ENCODE results near the gene PPM1B. TPM values are rescaled to one million over a fixed set of nuclear protein-coding genes. Genes with fewer than 3 reads are reported as not detected.

Gene PPM1B
- total and polyA plus RNA-seq, 2 donors (not counting 3 experiments of a cell fraction or from before 2014, with no cell fraction given), result 8.0 to 24.1 TPM

DNA sequence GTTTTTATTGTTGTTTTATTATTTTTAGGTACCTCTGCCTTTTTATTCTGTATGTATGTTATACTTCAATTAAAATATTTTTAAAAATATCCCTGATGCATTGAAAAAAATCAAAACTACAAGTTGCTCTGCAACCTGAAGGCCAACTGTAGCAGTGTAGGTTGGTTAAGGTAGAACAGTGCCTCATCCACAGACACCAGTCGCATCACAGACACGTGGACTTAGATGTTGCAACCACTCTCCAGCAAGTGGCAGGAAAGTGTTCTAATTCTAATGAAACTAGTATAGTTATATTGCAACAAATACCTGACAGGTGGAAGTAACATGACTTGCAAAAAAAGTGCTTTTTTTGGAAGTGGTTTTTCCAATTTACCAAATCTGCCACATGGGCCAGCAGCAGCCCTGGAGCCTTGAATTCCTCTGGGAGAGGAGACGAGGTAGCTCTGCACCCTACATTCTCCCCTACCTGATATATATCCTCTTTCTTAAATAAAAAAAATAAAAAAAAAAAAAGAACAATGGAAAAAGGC is 78.2 kb downstream of the PPM1B start:
- CTCF ChIA-PET, result interaction anchor here (1.0 to 3.6 kb wide), 4 partner anchors 11 to 709 kb away, joined by 3 to 13 read pairs (median 8); no protein-coding TSS in a partner anchor
- intact Hi-C loops (cut with micrococcal nuclease), result no loop called here
- Histone ChIP-seq H3K4me2 (ENCODE audit: insufficient read depth, low read length) (no peak overlapping the region), H4K20me1 (replicated peaks; ENCODE audit: control insufficient read depth, extremely low read depth, insufficient read depth, low read length) (no peaks in the 10 kb centered on the region), H3K4me1 (ENCODE audit: control insufficient read depth, extremely low read depth, insufficient read depth, low read length) (no peaks in the 10 kb centered on the region), H3K79me2 (ENCODE audit: control insufficient read depth, insufficient read depth, low read length) (no peaks in the 10 kb centered on the region), H3K9me3 (replicated peaks; ENCODE audit: control insufficient read depth, insufficient read depth, low read length) (no peaks in the 10 kb centered on the region), H3K27me3 (ENCODE audit: control insufficient read depth in 2 of 2, insufficient read depth in 2 of 2, low read length in 2 of 2) (peaks cover 2 to 10% of the 10 kb centered on the region in 2 experiments), H3K9me1 (replicated peaks; ENCODE audit: control insufficient read depth, extremely low read depth, insufficient read depth, low read length) (no peaks in the 10 kb centered on the region), H3K9ac (replicated peaks; ENCODE audit: extremely low read depth, insufficient read depth, low read length) (no peak overlapping the region), H3K27ac (ENCODE audit: insufficient read depth, low read depth, low read length) (no peak overlapping the region), H3K36me3 (ENCODE audit: control insufficient read depth in 2 of 2, extremely low read depth in 1 of 2, insufficient read depth in 2 of 2, low read length in 2 of 2) (no peaks in the 10 kb centered on the region), H3K4me3 (replicated peaks in 1 of 3; ENCODE audit: insufficient read depth in 1 of 3, low read depth in 1 of 3, low read length in 3 of 3) (no peak overlapping the region), H2AFZ (ENCODE audit: low read depth, low read length) (no peak overlapping the region)
- POLR2A ChIA-PET, result no interaction called here
- no peak for DNase-seq (ENCODE audit: low read depth, low spot score)
- FAIRE-seq, result no peak
- no peak for TF ChIP-seq MAX (IDR thresholded peaks at IDR 0.05; ENCODE audit: insufficient read depth, insufficient read length)
- BruUV-seq (replicated peaks), result no TSS peak
- dilution Hi-C loops (cut with MboI; ENCODE audit: extremely low pct_ligation_motif_present, low sequenced_read_pairs), result no loop called here

GRCh38 chr2:44247924-44248323 is 79.2 kb downstream of the PPM1B start:
- dilution Hi-C loops (cut with MboI; ENCODE audit: extremely low pct_ligation_motif_present, low sequenced_read_pairs), result no loop called here
- no TSS peak for BruUV-seq (replicated peaks)
- CTCF ChIA-PET, result no interaction called here
- H3K9ac ChIP-seq (replicated peaks; ENCODE audit: extremely low read depth, insufficient read depth, low read length), result no peak overlapping the region
- H4K20me1 ChIP-seq (replicated peaks; ENCODE audit: control insufficient read depth, extremely low read depth, insufficient read depth, low read length), result no peaks in the 10 kb centered on the region
- H3K4me2 ChIP-seq (ENCODE audit: insufficient read depth, low read length), result no peak overlapping the region
- intact Hi-C loops (cut with micrococcal nuclease), result no loop called here
- no peak overlapping the region for H2AFZ ChIP-seq (ENCODE audit: low read depth, low read length)
- DNase-seq (ENCODE audit: low read depth, low spot score) (no peak), FAIRE-seq (no peak)
- H3K27me3 ChIP-seq (ENCODE audit: control insufficient read depth in 2 of 2, insufficient read depth in 2 of 2, low read length in 2 of 2), result peaks cover 2 to 10% of the 10 kb centered on the region in 2 experiments
- TF ChIP-seq POLR2AphosphoS5 (IDR thresholded peaks at IDR 0.05; ENCODE audit: insufficient read depth, low read depth, low read length), result no peak
- no peak for TF ChIP-seq MYC (IDR thresholded peaks at IDR 0.05; ENCODE audit: low read depth, low read length)
- no peak for TF ChIP-seq GATA2 (IDR thresholded peaks at IDR 0.05; ENCODE audit: insufficient read depth, insufficient read length, low read depth, low read length)
- TF ChIP-seq JUN (IDR thresholded peaks at IDR 0.05; ENCODE audit: borderline replicate concordance, insufficient read depth, insufficient read length, low read depth), result no peak
- TF ChIP-seq MAX (IDR thresholded peaks at IDR 0.05; ENCODE audit: insufficient read depth, insufficient read length), result no peak
- no peak for TF ChIP-seq EZH2 (IDR thresholded peaks at IDR 0.05; ENCODE audit: borderline replicate concordance, low read depth, low read length, severe bottlenecking)
- TF ChIP-seq, protein P1, sequence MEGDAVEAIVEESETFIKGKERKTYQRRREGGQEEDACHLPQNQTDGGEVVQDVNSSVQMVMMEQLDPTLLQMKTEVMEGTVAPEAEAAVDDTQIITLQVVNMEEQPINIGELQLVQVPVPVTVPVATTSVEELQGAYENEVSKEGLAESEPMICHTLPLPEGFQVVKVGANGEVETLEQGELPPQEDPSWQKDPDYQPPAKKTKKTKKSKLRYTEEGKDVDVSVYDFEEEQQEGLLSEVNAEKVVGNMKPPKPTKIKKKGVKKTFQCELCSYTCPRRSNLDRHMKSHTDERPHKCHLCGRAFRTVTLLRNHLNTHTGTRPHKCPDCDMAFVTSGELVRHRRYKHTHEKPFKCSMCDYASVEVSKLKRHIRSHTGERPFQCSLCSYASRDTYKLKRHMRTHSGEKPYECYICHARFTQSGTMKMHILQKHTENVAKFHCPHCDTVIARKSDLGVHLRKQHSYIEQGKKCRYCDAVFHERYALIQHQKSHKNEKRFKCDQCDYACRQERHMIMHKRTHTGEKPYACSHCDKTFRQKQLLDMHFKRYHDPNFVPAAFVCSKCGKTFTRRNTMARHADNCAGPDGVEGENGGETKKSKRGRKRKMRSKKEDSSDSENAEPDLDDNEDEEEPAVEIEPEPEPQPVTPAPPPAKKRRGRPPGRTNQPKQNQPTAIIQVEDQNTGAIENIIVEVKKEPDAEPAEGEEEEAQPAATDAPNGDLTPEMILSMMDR (IDR thresholded peaks at IDR 0.05; ENCODE audit: extremely low read depth in 1 of 2, insufficient read depth in 1 of 2, low read depth in 1 of 2, low read length in 2 of 2), result no peak
- TF ChIP-seq FOS (IDR thresholded peaks at IDR 0.05; ENCODE audit: borderline replicate concordance, insufficient read depth, low read length), result no peak
- TF ChIP-seq POLR2A (IDR thresholded peaks at IDR 0.05; ENCODE audit: low read depth, low read length), result no peak
- no peaks in the 10 kb centered on the region for H3K9me1 ChIP-seq (replicated peaks; ENCODE audit: control insufficient read depth, extremely low read depth, insufficient read depth, low read length)
- no peak overlapping the region for H3K27ac ChIP-seq (ENCODE audit: insufficient read depth, low read depth, low read length)
- POLR2A ChIA-PET, result no interaction called here
- H3K4me3 ChIP-seq (replicated peaks in 1 of 3; ENCODE audit: insufficient read depth in 1 of 3, low read depth in 1 of 3, low read length in 3 of 3), result no peak overlapping the region
- H3K4me1 ChIP-seq (ENCODE audit: control insufficient read depth, extremely low read depth, insufficient read depth, low read length), result no peaks in the 10 kb centered on the region
- no peaks in the 10 kb centered on the region for H3K79me2 ChIP-seq (ENCODE audit: control insufficient read depth, insufficient read depth, low read length)
- no peaks in the 10 kb centered on the region for H3K36me3 ChIP-seq (ENCODE audit: control insufficient read depth in 2 of 2, extremely low read depth in 1 of 2, insufficient read depth in 2 of 2, low read length in 2 of 2)
- no peaks in the 10 kb centered on the region for H3K9me3 ChIP-seq (replicated peaks; ENCODE audit: control insufficient read depth, insufficient read depth, low read length)

All from endothelial cell of umbilical vein (primary cell).